ENCODE data around the gene C15orf39. TPM values are rescaled to one million over a fixed set of nuclear protein-coding genes. Genes with fewer than 3 reads are reported as not detected.

Gene C15orf39
- total RNA-seq, 1 experiment from 2014 or later = 28.9 TPM

GRCh38 chr15:75211436-75212199, 9.9 kb downstream of the C15orf39 start:
- no peak for TF ChIP-seq EZH2 (IDR thresholded peaks at IDR 0.05; ENCODE audit: borderline replicate concordance, low read depth, low read length, poor library complexity, severe bottlenecking)
- no peak for TF ChIP-seq CTCF (conservative IDR thresholded peaks at IDR 0.05; ENCODE audit: low read depth, low read length)
- BruUV-seq (replicated peaks) = no TSS peak
- Histone ChIP-seq H3K4me1 (ENCODE audit: insufficient read depth, low read length, poor library complexity, severe bottlenecking) (no peaks in the 10 kb centered on the region), H3K36me3 (ENCODE audit: insufficient read depth, low read length, poor library complexity, severe bottlenecking) (peaks cover 56% of the 10 kb centered on the region), H3K4me3 (ENCODE audit: low read depth, low read length, poor library complexity, severe bottlenecking) (no peak overlapping the region), H3K27me3 (replicated peaks; ENCODE audit: insufficient read depth, low read depth, low read length, poor library complexity) (no peaks in the 10 kb centered on the region), H3K9me3 (ENCODE audit: low read depth, low read length, poor library complexity, severe bottlenecking) (no peaks in the 10 kb centered on the region), H3K27ac (ENCODE audit: low read depth, low read length, poor library complexity, severe bottlenecking) (no peak overlapping the region)
- POLR2A ChIA-PET (ENCODE audit: low non-redundant PET) = interaction anchor here (1.4 kb wide), 1 partner anchor 10 kb away, joined by 7 read pairs; the partner anchor contains the start of gene C15orf39
- intact Hi-C loops (cut with micrococcal nuclease; ENCODE audit: unreplicated experiment) = no loop called here
- DNase-seq (ENCODE audit: low spot score) = no peak
- CTCF ChIA-PET = no interaction called here

GRCh38 chr15:75212200-75212858, 10.6 kb downstream of the C15orf39 start:
- H3K4me3 ChIP-seq (ENCODE audit: low read depth, low read length, poor library complexity, severe bottlenecking) = no peak overlapping the region
- H3K4me1 ChIP-seq (ENCODE audit: insufficient read depth, low read length, poor library complexity, severe bottlenecking) = no peaks in the 10 kb centered on the region
- H3K27ac ChIP-seq (ENCODE audit: low read depth, low read length, poor library complexity, severe bottlenecking) = no peak overlapping the region
- DNase-seq (ENCODE audit: low spot score) = no peak
- TF ChIP-seq EZH2 (IDR thresholded peaks at IDR 0.05; ENCODE audit: borderline replicate concordance, low read depth, low read length, poor library complexity, severe bottlenecking) (no peak), CTCF (conservative IDR thresholded peaks at IDR 0.05; ENCODE audit: low read depth, low read length) (no peak)
- CTCF ChIA-PET = no interaction called here
- peaks cover 52% of the 10 kb centered on the region for H3K36me3 ChIP-seq (ENCODE audit: insufficient read depth, low read length, poor library complexity, severe bottlenecking)
- H3K9me3 ChIP-seq (ENCODE audit: low read depth, low read length, poor library complexity, severe bottlenecking) = no peaks in the 10 kb centered on the region
- POLR2A ChIA-PET (ENCODE audit: low non-redundant PET) = interaction anchor here (1.4 kb wide), 1 partner anchor 11 kb away, joined by 7 read pairs; the partner anchor contains the start of gene C15orf39
- intact Hi-C loops (cut with micrococcal nuclease; ENCODE audit: unreplicated experiment) = no loop called here
- H3K27me3 ChIP-seq (replicated peaks; ENCODE audit: insufficient read depth, low read depth, low read length, poor library complexity) = no peaks in the 10 kb centered on the region
- no TSS peak for BruUV-seq (replicated peaks)

- TF ChIP-seq EZH2 (IDR thresholded peaks at IDR 0.05; ENCODE audit: borderline replicate concordance, low read depth, low read length, poor library complexity, severe bottlenecking) = no peak
- TF ChIP-seq CTCF (conservative IDR thresholded peaks at IDR 0.05; ENCODE audit: low read depth, low read length) = no peak
- peaks cover 42% of the 10 kb centered on the region for H3K36me3 ChIP-seq (ENCODE audit: insufficient read depth, low read length, poor library complexity, severe bottlenecking)
- no peaks in the 10 kb centered on the region for H3K9me3 ChIP-seq (ENCODE audit: low read depth, low read length, poor library complexity, severe bottlenecking)
- no peak overlapping the region for H3K27ac ChIP-seq (ENCODE audit: low read depth, low read length, poor library complexity, severe bottlenecking)
- BruUV-seq (replicated peaks) = no TSS peak
- CTCF ChIA-PET = no interaction called here
- no peak for DNase-seq (ENCODE audit: low spot score)
- POLR2A ChIA-PET (ENCODE audit: low non-redundant PET) = no interaction called here
- no peak overlapping the region for H3K4me3 ChIP-seq (ENCODE audit: low read depth, low read length, poor library complexity, severe bottlenecking)
- intact Hi-C loops (cut with micrococcal nuclease; ENCODE audit: unreplicated experiment) = no loop called here
- H3K27me3 ChIP-seq (replicated peaks; ENCODE audit: insufficient read depth, low read depth, low read length, poor library complexity) = no peaks in the 10 kb centered on the region
- no peaks in the 10 kb centered on the region for H3K4me1 ChIP-seq (ENCODE audit: insufficient read depth, low read length, poor library complexity, severe bottlenecking)
These were observed 11.6 kb downstream of the C15orf39 start for GRCh38 chr15:75213212-75213767.
